Right lobe of liver (tissue), 4 donors: Measurements from ENCODE around the gene ULK4.

ENCODE experiments used
- CTCF ChIP-seq, 4 donors: fragments of 200-600 bp in 3 of 4; fragments of 450-650 bp in 1 of 4; IDR thresholded peaks; one replicate each; pipeline versions ENCODE4 v1.5.1 to v1.8.0; 2016 to 2022; ENCODE audit warnings: antibody characterized with exemption in 4 of 4, mild to moderate bottlenecking in 2 of 4
- POLR2A ChIP-seq: fragments of 450-650 bp; IDR thresholded peaks from one replicate; pipeline ENCODE4 v1.6.1; 2017; ENCODE audit warnings: antibody characterized with exemption, mild to moderate bottlenecking
- donor health status: DM: no; HTN: no; CAD: no.
- donor health status: DM: no; HTN: no; CAD: no.
- donor health status: DM: no; HTN: yes; CAD: no.

GRCh38 chr3:41525303-41526064 lies 436.4 kb downstream of the ULK4 start:
- TF ChIP-seq POLR2A (no peak), CTCF (IDR thresholded peaks at IDR 0.05) (no peak)
